Neuron (in vitro differentiated cells): ENCODE results near the gene CHST15.

ENCODE experiments used
- H2AFZ ChIP-seq: one replicate; pipeline ENCODE4 v1.6.1; 2013; ENCODE audit warnings: low read depth, mild to moderate bottlenecking, inconsistent platforms, low read length, moderate library complexity
- H3K27me3 ChIP-seq: one replicate; pipeline ENCODE4 v1.6.1; 2013; ENCODE audit warnings: low read length; ENCODE audit not compliant: insufficient read depth
- H3K36me3 ChIP-seq: one replicate; pipeline ENCODE4 v1.6.1; 2013; ENCODE audit warnings: low read length; ENCODE audit not compliant: insufficient read depth
- H3K4me1 ChIP-seq: one replicate; pipeline ENCODE4 v1.6.1; 2013; ENCODE audit warnings: low read length; ENCODE audit not compliant: insufficient read depth
- H3K4me3 ChIP-seq: 2 replicates; pipeline ENCODE4 v1.5.1; 2013; ENCODE audit warnings: mild to moderate bottlenecking, low read length, moderate library complexity
- H3K9me3 ChIP-seq: one replicate; pipeline ENCODE4 v1.6.1; 2013; ENCODE audit warnings: low read length

CHST15 gene

GRCh38 chr10:124025660-124026588 lies 67.5 kb downstream of the CHST15 start:
- H3K9me3 ChIP-seq: no peaks in the 10 kb centered on the region
- no peak overlapping the region for H3K4me3 ChIP-seq
- H2AFZ ChIP-seq: no peak overlapping the region
- H3K27me3 ChIP-seq: no peaks in the 10 kb centered on the region
- H3K4me1 ChIP-seq: peaks cover 7% of the 10 kb centered on the region
- no peaks in the 10 kb centered on the region for H3K36me3 ChIP-seq

GRCh38 chr10:124025152-124025551 lies 68.2 kb downstream of the CHST15 start:
- H3K4me1 ChIP-seq: peaks cover 10% of the 10 kb centered on the region
- no peak overlapping the region for H3K4me3 ChIP-seq
- H3K36me3 ChIP-seq: peaks cover 2% of the 10 kb centered on the region
- H2AFZ ChIP-seq: no peak overlapping the region
- H3K9me3 ChIP-seq: no peaks in the 10 kb centered on the region
- no peaks in the 10 kb centered on the region for H3K27me3 ChIP-seq

- peaks cover 2% of the 10 kb centered on the region for H3K36me3 ChIP-seq
- H3K27me3 ChIP-seq: no peaks in the 10 kb centered on the region
- peaks cover 7% of the 10 kb centered on the region for H3K4me1 ChIP-seq
- no peak overlapping the region for H3K4me3 ChIP-seq
- no peak overlapping the region for H2AFZ ChIP-seq
- no peaks in the 10 kb centered on the region for H3K9me3 ChIP-seq
These were observed 71.3 kb downstream of the CHST15 start for GRCh38 chr10:124022066-124022465.

- Histone ChIP-seq H3K4me1 (peaks cover 7% of the 10 kb centered on the region), H3K27me3 (no peaks in the 10 kb centered on the region), H3K4me3 (no peak overlapping the region), H2AFZ (no peak overlapping the region), H3K36me3 (peaks cover 2% of the 10 kb centered on the region), H3K9me3 (no peaks in the 10 kb centered on the region)
These were observed 72.2 kb downstream of the CHST15 start for GRCh38 chr10:124020981-124021815.

GRCh38 chr10:124019886-124020797 lies 73.3 kb downstream of the CHST15 start:
- Histone ChIP-seq H2AFZ (no peak overlapping the region), H3K27me3 (no peaks in the 10 kb centered on the region), H3K4me3 (no peak overlapping the region), H3K36me3 (peaks cover 2% of the 10 kb centered on the region), H3K4me1 (peaks cover 7% of the 10 kb centered on the region), H3K9me3 (no peaks in the 10 kb centered on the region)

GRCh38 chr10:124018886-124019525 lies 74.4 kb downstream of the CHST15 start:
- no peaks in the 10 kb centered on the region for H3K27me3 ChIP-seq
- H2AFZ ChIP-seq: no peak overlapping the region
- H3K9me3 ChIP-seq: peaks cover under 1% of the 10 kb centered on the region
- peaks cover 2% of the 10 kb centered on the region for H3K36me3 ChIP-seq
- peaks cover 7% of the 10 kb centered on the region for H3K4me1 ChIP-seq
- H3K4me3 ChIP-seq: no peak overlapping the region

GRCh38 chr10:124017729-124018128 lies 75.7 kb downstream of the CHST15 start:
- no peak overlapping the region for H3K4me3 ChIP-seq
- H3K9me3 ChIP-seq: peaks cover 6% of the 10 kb centered on the region
- peaks cover 2% of the 10 kb centered on the region for H3K36me3 ChIP-seq
- H3K4me1 ChIP-seq: peaks cover 7% of the 10 kb centered on the region
- no peak overlapping the region for H2AFZ ChIP-seq
- H3K27me3 ChIP-seq: no peaks in the 10 kb centered on the region

GRCh38 chr10:124016804-124017375 lies 76.5 kb downstream of the CHST15 start:
- peaks cover 7% of the 10 kb centered on the region for H3K4me1 ChIP-seq
- H3K36me3 ChIP-seq: peaks cover 2% of the 10 kb centered on the region
- peaks cover 9% of the 10 kb centered on the region for H3K9me3 ChIP-seq
- H3K27me3 ChIP-seq: no peaks in the 10 kb centered on the region
- no peak overlapping the region for H2AFZ ChIP-seq
- H3K4me3 ChIP-seq: no peak overlapping the region

- no peak overlapping the region for H3K4me3 ChIP-seq
- H3K27me3 ChIP-seq: no peaks in the 10 kb centered on the region
- H3K36me3 ChIP-seq: peaks cover 2% of the 10 kb centered on the region
- H3K4me1 ChIP-seq: peaks cover 4% of the 10 kb centered on the region
- H2AFZ ChIP-seq: no peak overlapping the region
- H3K9me3 ChIP-seq: peaks cover 9% of the 10 kb centered on the region
These were observed 77.4 kb downstream of the CHST15 start for GRCh38 chr10:124015991-124016390.

- no peaks in the 10 kb centered on the region for H3K4me1 ChIP-seq
- H3K27me3 ChIP-seq: no peaks in the 10 kb centered on the region
These were observed 78.8 kb downstream of the CHST15 start for GRCh38 chr10:124014416-124015154.

GRCh38 chr10:124013916-124014315 lies 79.5 kb downstream of the CHST15 start:
- H3K9me3 ChIP-seq: peaks cover 9% of the 10 kb centered on the region
- H3K4me1 ChIP-seq: no peaks in the 10 kb centered on the region
- H3K4me3 ChIP-seq: no peak overlapping the region
- H3K27me3 ChIP-seq: no peaks in the 10 kb centered on the region
- H2AFZ ChIP-seq: no peak overlapping the region
- peaks cover 9% of the 10 kb centered on the region for H3K36me3 ChIP-seq

More at GRCh38 chr10:124014416-124015154, 78.8 kb downstream of the CHST15 start:
- peaks cover 6% of the 10 kb centered on the region for H3K36me3 ChIP-seq
- H3K9me3 ChIP-seq: peaks cover 9% of the 10 kb centered on the region
- H3K4me3 ChIP-seq: no peak overlapping the region
- no peak overlapping the region for H2AFZ ChIP-seq
